Heart left ventricle (tissue), 13 donors: ENCODE results near the gene ZSCAN5A.

ENCODE experiments used
- CTCF ChIP-seq, 12 donors: fragments of 200-600 bp; sonication (generic) in 4 of 12; IDR thresholded peaks; one replicate each; pipeline versions ENCODE4 v1.5.0 to v1.8.0; 2018 to 2022; ENCODE audit warnings: antibody characterized with exemption in 12 of 12, mild to moderate bottlenecking in 5 of 12
- POLR2A ChIP-seq, 2 donors: fragments of 450-650 bp; IDR thresholded peaks; one replicate each; pipeline ENCODE4 v1.6.1; 2017; ENCODE audit warnings: antibody characterized with exemption in 2 of 2, mild to moderate bottlenecking in 2 of 2, moderate library complexity in 2 of 2
- donor health status: ischemic (EF 13 %, LVEDD 7.1; RV severe dilation, severe dysfunction).
- donor health status: DM: no; HTN: yes; CAD: no.
- donor health status: DM: no; HTN: no; CAD: no.
- donor health status: ischemic (EF 25% LVEDD 6.9; RV normal size, moderate dysfunction).
- donor health status: ischemic (EF 25% LVEDD 5.7; RV mildly dilated, moderate dysfunction).
- donor health status: ischemic (EF 35%, LVEDD 5.7; RV mildly dilated, moderate dysfunction).
- donor health status: nonischemic (EF 11% LVEDD 7.7; RV severe dilation, severe dysfunction).
- donor health status: DM: yes; HTN: yes; CAD: no.
- donor health status: PGD.
- donor health status: ischemic (EF 29% LVEDD 5.4; RV normal size, mild dysfunction).
- donor health status: nonischemic (EF 23%, LVEDD 6.1; RV moderate dilation, normal function).

DNA sequence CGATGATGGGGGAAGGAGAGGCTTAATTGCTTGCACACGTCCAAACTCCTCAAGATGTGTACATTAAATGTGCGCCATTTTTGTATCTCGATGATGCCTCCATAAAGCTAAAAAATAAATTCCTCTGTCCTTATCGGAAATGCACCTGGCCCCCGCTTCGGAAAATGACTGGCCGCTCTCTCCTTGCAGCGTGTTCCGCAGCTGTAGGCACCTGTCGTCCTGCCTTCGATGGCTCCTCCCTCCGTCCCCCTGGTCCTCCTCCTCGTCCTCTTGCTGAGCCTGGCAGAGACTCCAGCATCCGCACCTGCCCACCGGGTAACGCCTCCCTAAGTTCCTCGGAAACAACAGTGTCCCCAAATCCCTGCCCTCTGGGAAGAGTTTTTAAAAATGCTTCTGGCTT, 137.8 kb downstream of the ZSCAN5A start:
- TF ChIP-seq CTCF (IDR thresholded peaks at IDR 0.05) (no peak), POLR2A (IDR thresholded peaks at IDR 0.05) (no peak)
